Body of pancreas (tissue), 4 donors: Measurements from ENCODE around the gene DBN1.

ENCODE experiments used
- POLR2A ChIP-seq, 3 donors: fragments of 450-650 bp; IDR thresholded peaks; one replicate each; pipeline ENCODE4 v1.6.1; 2016; ENCODE audit warnings: antibody characterized with exemption in 3 of 3, mild to moderate bottlenecking in 2 of 3
- TF ChIP-seq, protein P1 (sequence below), 7 experiments: fragments of 450-650 bp in 4 of 7; fragments of 200-600 bp in 3 of 7; sonication (generic) in 3 of 7; IDR thresholded peaks; one replicate each; pipeline ENCODE4 v1.5.1; 2016 to 2019; ENCODE audit warnings: antibody characterized with exemption in 7 of 7

DNA sequence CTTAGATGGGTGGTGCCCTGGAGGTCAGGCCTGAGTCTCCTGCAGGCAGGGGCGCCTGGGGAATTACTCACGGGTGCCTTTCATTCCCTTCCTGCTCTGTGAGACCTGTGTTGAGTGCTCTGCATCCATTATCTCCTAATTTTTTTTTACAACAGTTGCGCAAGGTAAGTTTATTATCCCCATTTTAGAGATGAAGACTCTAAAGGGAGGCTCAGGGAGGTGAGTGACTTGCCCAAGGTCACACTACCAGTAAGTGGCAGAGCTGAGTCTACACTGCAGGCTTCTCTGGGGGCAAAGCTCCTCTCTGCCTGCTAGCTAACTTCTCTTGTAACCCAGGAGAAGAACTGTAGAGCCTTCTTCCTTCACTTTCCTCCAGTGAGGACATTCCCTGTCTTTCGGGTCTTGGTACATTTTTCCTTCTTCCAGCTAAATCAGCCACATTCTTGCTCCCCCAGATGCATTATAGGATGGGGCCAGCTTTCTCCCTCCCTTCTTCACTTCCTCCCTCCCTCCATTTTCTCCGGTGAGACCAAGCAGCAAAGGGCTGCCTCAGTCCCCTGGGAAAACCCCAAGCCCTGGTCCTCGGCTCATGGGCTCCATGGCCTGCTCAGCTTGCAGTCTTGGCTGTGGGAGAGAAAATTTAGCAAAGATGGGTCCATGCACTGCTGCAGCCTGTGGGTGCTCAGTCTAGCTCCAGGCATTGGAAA is 25.0 kb downstream of the DBN1 start:
- TF ChIP-seq, protein P1, sequence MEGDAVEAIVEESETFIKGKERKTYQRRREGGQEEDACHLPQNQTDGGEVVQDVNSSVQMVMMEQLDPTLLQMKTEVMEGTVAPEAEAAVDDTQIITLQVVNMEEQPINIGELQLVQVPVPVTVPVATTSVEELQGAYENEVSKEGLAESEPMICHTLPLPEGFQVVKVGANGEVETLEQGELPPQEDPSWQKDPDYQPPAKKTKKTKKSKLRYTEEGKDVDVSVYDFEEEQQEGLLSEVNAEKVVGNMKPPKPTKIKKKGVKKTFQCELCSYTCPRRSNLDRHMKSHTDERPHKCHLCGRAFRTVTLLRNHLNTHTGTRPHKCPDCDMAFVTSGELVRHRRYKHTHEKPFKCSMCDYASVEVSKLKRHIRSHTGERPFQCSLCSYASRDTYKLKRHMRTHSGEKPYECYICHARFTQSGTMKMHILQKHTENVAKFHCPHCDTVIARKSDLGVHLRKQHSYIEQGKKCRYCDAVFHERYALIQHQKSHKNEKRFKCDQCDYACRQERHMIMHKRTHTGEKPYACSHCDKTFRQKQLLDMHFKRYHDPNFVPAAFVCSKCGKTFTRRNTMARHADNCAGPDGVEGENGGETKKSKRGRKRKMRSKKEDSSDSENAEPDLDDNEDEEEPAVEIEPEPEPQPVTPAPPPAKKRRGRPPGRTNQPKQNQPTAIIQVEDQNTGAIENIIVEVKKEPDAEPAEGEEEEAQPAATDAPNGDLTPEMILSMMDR (IDR thresholded peaks at IDR 0.05): no peak
- no peak for TF ChIP-seq POLR2A (IDR thresholded peaks at IDR 0.05)
